Mononuclear cell (primary cell): Measurements from ENCODE around the gene ZNF519. TPM values are rescaled to one million over a fixed set of nuclear protein-coding genes. Genes with fewer than 3 reads are reported as not detected.

ENCODE experiments used
- H3K27me3 ChIP-seq: 2 replicates; pipeline ENCODE4 v1.6.0; 2011; ENCODE audit warnings: low read length, control low read depth; ENCODE audit not compliant: insufficient read depth
- H3K4me1 ChIP-seq: 2 replicates; pipeline ENCODE4 v1.5.1; 2011; ENCODE audit warnings: mild to moderate bottlenecking, low read length, control low read depth; ENCODE audit not compliant: insufficient read depth
- H3K4me3 ChIP-seq: 2 replicates; pipeline ENCODE4 v1.5.1; 2011; ENCODE audit warnings: mild to moderate bottlenecking, low read length, moderate library complexity
- H3K9me3 ChIP-seq: 2 replicates; pipeline ENCODE4 v1.5.1; 2011; ENCODE audit warnings: low read depth, mild to moderate bottlenecking, control low read depth, low read length
- total RNA-seq: library from RNA; depleted of rRNA; stranded (reverse); fragments of >200 nt; gene quantifications from one replicate; pipeline ENCODE4 v1.2.3, GENCODE V29; 2012

Gene ZNF519
- total RNA-seq, 1 donor, result 6.9 TPM

DNA sequence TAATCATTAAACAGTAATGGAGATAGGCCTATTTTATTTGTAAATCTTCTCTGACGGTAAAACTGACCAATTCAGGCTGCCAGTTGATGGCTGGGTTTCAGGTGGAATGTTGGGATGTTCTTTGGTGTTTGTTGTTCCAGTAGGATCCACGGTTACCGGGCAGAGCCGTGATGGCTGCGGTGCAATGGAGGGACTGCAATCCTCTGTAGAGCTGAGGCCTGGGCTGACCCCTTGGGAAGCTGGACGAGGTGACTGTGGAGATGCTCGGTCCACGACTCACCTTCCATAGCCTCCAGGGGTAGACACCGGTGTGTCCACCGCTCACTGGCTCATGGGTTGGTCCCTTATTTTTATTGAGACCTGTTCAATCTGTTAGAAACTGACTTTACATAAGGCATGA lies 42.5 kb downstream of the ZNF519 start:
- no peaks in the 10 kb centered on the region for H3K4me1 ChIP-seq
- H3K9me3 ChIP-seq, result no peaks in the 10 kb centered on the region
- H3K27me3 ChIP-seq, result no peaks in the 10 kb centered on the region
- no peak overlapping the region for H3K4me3 ChIP-seq

DNA sequence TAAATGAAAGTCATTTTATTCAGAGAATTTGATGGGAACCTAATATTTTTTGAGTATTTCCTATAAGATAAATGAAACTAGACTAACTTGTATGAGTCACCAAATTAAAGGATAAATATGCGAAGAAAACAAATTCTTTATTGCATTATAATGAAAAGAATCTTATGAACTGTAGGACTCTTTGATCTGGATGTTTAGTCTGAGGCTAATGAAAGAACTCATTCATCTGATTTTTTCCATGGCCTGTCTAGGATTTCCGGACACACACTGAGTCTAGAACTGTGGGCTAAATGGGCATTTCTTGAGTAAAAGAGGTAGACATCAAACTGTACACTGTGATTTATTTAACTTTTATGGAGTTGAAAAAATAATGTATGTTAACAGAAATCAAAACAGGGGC lies 43.0 kb downstream of the ZNF519 start:
- Histone ChIP-seq H3K27me3 (no peaks in the 10 kb centered on the region), H3K4me3 (no peak overlapping the region), H3K9me3 (no peaks in the 10 kb centered on the region), H3K4me1 (no peaks in the 10 kb centered on the region)

DNA sequence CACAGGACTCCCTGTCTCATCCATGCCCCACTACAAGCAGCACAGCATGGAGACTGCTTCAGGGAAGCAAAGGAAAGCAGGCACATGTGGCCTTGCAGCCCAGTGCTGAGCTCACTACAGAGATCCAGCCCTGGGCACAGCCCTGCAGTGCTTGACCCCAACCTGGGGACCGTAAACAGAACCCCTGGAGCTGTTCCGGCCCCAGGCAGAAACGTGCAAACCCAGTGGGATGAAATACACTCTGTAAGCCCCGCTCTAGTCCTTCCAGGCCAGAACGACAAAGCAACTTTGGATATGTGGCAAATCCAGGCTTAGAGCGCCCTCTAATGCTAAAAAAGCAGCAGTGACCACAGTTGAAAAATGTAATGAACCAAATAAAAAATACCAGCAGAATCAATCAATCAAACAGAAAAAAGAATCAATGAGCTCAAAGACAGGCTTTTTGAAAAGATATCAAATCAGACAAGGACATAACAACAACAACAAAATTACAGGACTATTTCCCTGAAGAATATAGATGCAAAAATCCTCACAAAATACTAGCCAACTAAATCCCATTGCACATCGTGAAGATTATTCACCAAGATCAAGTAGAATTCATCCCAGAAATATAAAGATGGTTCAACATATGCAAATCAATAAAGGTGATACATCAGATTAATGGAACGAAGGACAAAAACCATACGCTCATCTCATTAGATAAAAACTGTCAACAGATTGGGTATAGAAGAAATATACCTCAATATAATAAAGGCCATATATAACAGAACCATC lies 45.6 kb downstream of the ZNF519 start:
- Histone ChIP-seq H3K9me3 (no peaks in the 10 kb centered on the region), H3K27me3 (no peaks in the 10 kb centered on the region), H3K4me3 (no peak overlapping the region), H3K4me1 (no peaks in the 10 kb centered on the region)

DNA sequence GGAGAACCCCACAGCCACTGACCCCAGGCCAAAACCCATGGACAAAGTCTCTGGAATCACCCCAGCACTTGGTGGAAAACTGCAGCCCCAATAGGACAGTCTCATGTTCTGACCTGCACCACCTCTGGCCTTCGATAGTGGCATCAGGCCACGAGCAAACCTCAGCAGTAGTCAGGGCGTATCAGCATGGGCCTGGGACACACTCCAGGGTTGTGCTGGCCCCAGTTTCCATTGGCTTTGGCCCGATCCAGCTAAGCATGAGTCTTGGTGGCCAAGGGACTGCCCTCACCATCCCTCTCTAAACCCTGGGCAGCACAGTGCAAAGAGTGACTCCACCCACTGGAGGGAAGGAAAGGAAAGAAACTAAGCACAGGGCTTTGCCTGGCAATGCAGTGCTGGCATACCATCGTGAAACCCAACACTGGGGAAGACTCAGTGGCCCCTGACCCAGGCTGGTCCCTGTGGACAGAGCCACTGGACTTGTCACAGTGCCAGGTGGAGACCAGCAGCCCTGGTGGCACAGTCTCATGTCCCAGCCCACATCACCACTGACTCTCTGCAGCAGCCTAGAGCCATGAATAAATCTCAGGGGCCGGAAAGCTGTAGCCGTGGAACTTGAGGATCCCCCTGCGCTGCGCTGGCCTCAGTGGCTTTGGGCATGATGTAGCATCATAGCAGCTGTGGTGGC lies 46.3 kb downstream of the ZNF519 start:
- Histone ChIP-seq H3K4me1 (no peaks in the 10 kb centered on the region), H3K27me3 (no peaks in the 10 kb centered on the region), H3K9me3 (no peaks in the 10 kb centered on the region), H3K4me3 (no peak overlapping the region)

- no peak overlapping the region for H3K4me3 ChIP-seq
- no peaks in the 10 kb centered on the region for H3K4me1 ChIP-seq
- H3K9me3 ChIP-seq, result no peaks in the 10 kb centered on the region
- H3K27me3 ChIP-seq, result no peaks in the 10 kb centered on the region
These were observed 57.0 kb downstream of the ZNF519 start for GRCh38 chr18:14075196-14075595.

- no peaks in the 10 kb centered on the region for H3K4me1 ChIP-seq
- no peak overlapping the region for H3K4me3 ChIP-seq
- H3K27me3 ChIP-seq, result no peaks in the 10 kb centered on the region
- H3K9me3 ChIP-seq, result no peaks in the 10 kb centered on the region
These were observed 58.0 kb downstream of the ZNF519 start for GRCh38 chr18:14074187-14074586.

GRCh38 chr18:14053661-14054060 lies 78.6 kb downstream of the ZNF519 start:
- Histone ChIP-seq H3K27me3 (no peaks in the 10 kb centered on the region), H3K9me3 (peaks cover 3% of the 10 kb centered on the region), H3K4me1 (no peaks in the 10 kb centered on the region), H3K4me3 (no peak overlapping the region)

Other genes starting within 250 kb of the ZNF519 start
- gene MC2R, start 216.9 kb downstream of the ZNF519 start, total RNA-seq, result under 0.01 TPM